CD14-positive monocyte (primary cell): ENCODE results near the gene P2RX3. TPM values are rescaled to one million over a fixed set of nuclear protein-coding genes. Genes with fewer than 3 reads are reported as not detected.

ENCODE experiments used
- DNase-seq, 3 donors: peaks; one replicate each; pipeline ENCODE4 v3.0.0-alpha.2; 2011 to 2022
- H2AFZ ChIP-seq: 2 replicates; pipeline ENCODE4 v1.6.0; 2012; ENCODE audit warnings: mild to moderate bottlenecking, low read depth, low read length, inconsistent platforms; ENCODE audit not compliant: insufficient read depth, poor library complexity, severe bottlenecking
- H3K27ac ChIP-seq, 2 donors: 1 replicate in 1 of 2; 2 replicates in 1 of 2; pipeline ENCODE4 v1.5.1; 2012 to 2013; ENCODE audit warnings: low read length in 2 of 2, control low read depth in 1 of 2, inconsistent platforms in 1 of 2, low read depth in 1 of 2, mild to moderate bottlenecking in 1 of 2
- H3K27me3 ChIP-seq, 2 donors: one replicate each; pipeline versions ENCODE4 v1.6.0 to v1.6.1; 2011 to 2013; ENCODE audit warnings: low read length in 2 of 2; ENCODE audit not compliant: control insufficient read depth in 2 of 2, insufficient read depth in 2 of 2
- H3K36me3 ChIP-seq, 2 donors: replicated peaks in 1 of 2; 1 replicate in 1 of 2; 2 replicates in 1 of 2; pipeline versions ENCODE4 v1.5.1 to v1.6.1; 2012 to 2013; ENCODE audit warnings: low read length in 2 of 2, control low read depth in 1 of 2, inconsistent platforms in 1 of 2, mild to moderate bottlenecking in 1 of 2; ENCODE audit not compliant: insufficient read depth in 2 of 2, control insufficient read depth in 1 of 2
- H3K4me1 ChIP-seq, 2 donors: 1 replicate in 1 of 2; 2 replicates in 1 of 2; pipeline versions ENCODE4 v1.5.1 to v1.6.1; 2012 to 2013; ENCODE audit warnings: low read length in 2 of 2, control low read depth in 1 of 2, inconsistent platforms in 1 of 2, mild to moderate bottlenecking in 1 of 2, moderate library complexity in 1 of 2; ENCODE audit not compliant: insufficient read depth in 2 of 2, control insufficient read depth in 1 of 2
- H3K4me2 ChIP-seq: replicated peaks from 2 replicates; pipeline ENCODE3; 2012; ENCODE audit warnings: low read length, moderate library complexity, mild to moderate bottlenecking; ENCODE audit not compliant: poor library complexity, severe bottlenecking; ENCODE audit errors: extremely low read depth
- H3K4me3 ChIP-seq, 3 experiments: fragments of 200-600 bp in 1 of 3; sonication (generic) in 1 of 3; replicated peaks in 1 of 3; 1 replicate in 2 of 3; 2 replicates in 1 of 3; pipeline ENCODE4 v1.5.1; 2011 to 2013; ENCODE audit warnings: low read length in 3 of 3, mild to moderate bottlenecking in 3 of 3, control low read depth in 2 of 3, low read depth in 2 of 3, inconsistent platforms in 1 of 3, moderate library complexity in 1 of 3
- H3K79me2 ChIP-seq: 2 replicates; pipeline ENCODE4 v1.6.0; 2012; ENCODE audit warnings: mild to moderate bottlenecking, control low read depth, inconsistent platforms, low read length, moderate library complexity; ENCODE audit not compliant: insufficient read depth
- H3K9ac ChIP-seq: 2 replicates; pipeline ENCODE4 v1.6.0; 2017; ENCODE audit warnings: low read length, mild to moderate bottlenecking; ENCODE audit not compliant: insufficient read depth, poor library complexity, severe bottlenecking
- H3K9me3 ChIP-seq, 2 donors: replicated peaks in 1 of 2; 1 replicate in 1 of 2; 2 replicates in 1 of 2; pipeline versions ENCODE4 v1.5.1 to v1.6.1; 2012 to 2013; ENCODE audit warnings: low read length in 2 of 2, control low read depth in 1 of 2; ENCODE audit not compliant: control insufficient read depth in 1 of 2, insufficient read depth in 1 of 2
- H4K20me1 ChIP-seq: 2 replicates; pipeline ENCODE4 v1.6.0; 2012; ENCODE audit warnings: mild to moderate bottlenecking, low read length, control low read depth, moderate library complexity; ENCODE audit not compliant: insufficient read depth
- H3K27ac Mint-ChIP-seq, 7 donors: one replicate each; pipeline ENCODE4 v1.8.0; 2020; ENCODE audit warnings: mild to moderate bottlenecking in 7 of 7, mixed read lengths in 7 of 7, moderate library complexity in 6 of 7, inconsistent platforms in 2 of 7
- H3K27me3 Mint-ChIP-seq, 3 donors: one replicate each; pipeline ENCODE4 v1.8.0; 2021 to 2022; ENCODE audit warnings: low read depth in 3 of 3, mild to moderate bottlenecking in 3 of 3, mixed read lengths in 3 of 3, moderate library complexity in 3 of 3, inconsistent platforms in 1 of 3
- H3K36me3 Mint-ChIP-seq, 2 donors: one replicate each; pipeline ENCODE4 v1.8.0; 2020; ENCODE audit warnings: mixed read lengths in 2 of 2, inconsistent platforms in 1 of 2, mild to moderate bottlenecking in 1 of 2
- H3K4me1 Mint-ChIP-seq: one replicate; pipeline ENCODE4 v1.8.0; 2020; ENCODE audit warnings: mild to moderate bottlenecking, mixed read lengths
- H3K4me3 Mint-ChIP-seq, 2 donors: one replicate each; pipeline ENCODE4 v1.8.0; 2020; ENCODE audit warnings: mild to moderate bottlenecking in 2 of 2, mixed read lengths in 2 of 2, moderate library complexity in 1 of 2
- H3K9me3 Mint-ChIP-seq, 7 donors: one replicate each; pipeline ENCODE4 v1.8.0; 2020 to 2022; ENCODE audit warnings: mixed read lengths in 7 of 7, mild to moderate bottlenecking in 6 of 7, moderate library complexity in 6 of 7, inconsistent platforms in 2 of 7
- CTCF ChIP-seq: fragments of 200-600 bp; IDR thresholded peaks from one replicate; pipeline ENCODE4 v1.8.0; 2022; ENCODE audit warnings: antibody characterized with exemption, mild to moderate bottlenecking
- WGBS: methylation state at CpG from one replicate; pipeline ENCODE4 v1.1.5; 2013; ENCODE audit warnings: missing lambda C conversion rate; ENCODE audit not compliant: insufficient coverage; 5-methylcytosine and 5-hydroxymethylcytosine counted together
- intact Hi-C, 2 donors: fragments of 100-400 bp; cut with micrococcal nuclease; formaldehyde crosslinking; loops; one replicate each; pipeline versions ENCODE4 v1.15.0 to v1.15.1; 2023
- polyA plus RNA-seq, 3 donors: library from polyadenylated mRNA; depleted of rRNA in 1 of 3; unstranded in 2 of 3; stranded (reverse) in 1 of 3; fragments of 300-500 nt in 2 of 3; fragments of >200 nt in 1 of 3; fragmentation: Illumina TruSeq in 2 of 3; gene quantifications; 1 replicate in 2 of 3; 2 replicates in 1 of 3; pipeline ENCODE4 v1.2.3, GENCODE V29; 2012 to 2021

P2RX3 gene
- polyA plus RNA-seq, 3 donors: not detected

- H3K9me3 ChIP-seq: no peaks in the 10 kb centered on the region
- H3K36me3 ChIP-seq: no peaks in the 10 kb centered on the region
- no peak overlapping the region for H3K4me2 ChIP-seq
- H3K27me3 ChIP-seq: no peaks in the 10 kb centered on the region
- intact Hi-C loops: no loop called here
- Mint-ChIP-seq H3K4me1 (peaks cover 14% of the 10 kb centered on the region), H3K9me3 (no peaks in the 10 kb centered on the region), H3K4me3 (no peak overlapping the region), H3K27ac (no peak overlapping the region), H3K27me3 (peaks cover 0 to 3% (median 2%) of the 10 kb centered on the region in 3 donors), H3K36me3 (no peaks in the 10 kb centered on the region)
- no peak for DNase-seq
- no peak overlapping the region for H2AFZ ChIP-seq
- peaks cover 14 to 21% of the 10 kb centered on the region in 2 donors for H3K4me1 ChIP-seq
- H4K20me1 ChIP-seq: no peaks in the 10 kb centered on the region
- no peak overlapping the region for H3K4me3 ChIP-seq
- H3K9ac ChIP-seq: no peak overlapping the region
- no peak overlapping the region for H3K27ac ChIP-seq
- H3K79me2 ChIP-seq: no peaks in the 10 kb centered on the region
- TF ChIP-seq CTCF: no peak
- 97% methylated on average over 4 of the region's 4 CpGs for WGBS
Measured at GRCh38 chr11:57394203-57394965, 56.2 kb downstream of the P2RX3 start.

GRCh38 chr11:57395905-57396623 is 57.9 kb downstream of the P2RX3 start:
- DNase-seq: no peak
- WGBS: 85% methylated on average over 9 of the region's 11 CpGs
- Histone ChIP-seq H3K79me2 (no peaks in the 10 kb centered on the region), H2AFZ (no peak overlapping the region), H3K27me3 (no peaks in the 10 kb centered on the region), H4K20me1 (no peaks in the 10 kb centered on the region), H3K4me1 (peaks cover 14 to 21% of the 10 kb centered on the region in 2 donors), H3K27ac (no peak overlapping the region), H3K4me3 (no peak overlapping the region), H3K36me3 (no peaks in the 10 kb centered on the region), H3K9me3 (no peaks in the 10 kb centered on the region), H3K4me2 (no peak overlapping the region), H3K9ac (no peak overlapping the region)
- no peak for TF ChIP-seq CTCF
- Mint-ChIP-seq H3K27me3 (peaks cover 0 to 1% (median 0%) of the 10 kb centered on the region in 3 donors), H3K4me1 (peaks cover 12% of the 10 kb centered on the region), H3K4me3 (no peak overlapping the region), H3K27ac (no peak overlapping the region), H3K9me3 (no peaks in the 10 kb centered on the region), H3K36me3 (no peaks in the 10 kb centered on the region)
- intact Hi-C loops: no loop called here
